Measurements from ENCODE around the gene TMPRSS11F. TPM values are rescaled to one million over a fixed set of nuclear protein-coding genes. Genes with fewer than 3 reads are reported as not detected.

Gene TMPRSS11F
- total RNA-seq, 1 donor from 2014 or later = not detected

- no peak for TF ChIP-seq CTCF (IDR thresholded peaks at IDR 0.05)
- Mint-ChIP-seq H3K9me3 (ENCODE audit: low read depth) (no peaks in the 10 kb centered on the region), H3K4me1 (ENCODE audit: low read depth) (no peaks in the 10 kb centered on the region), H3K27ac (ENCODE audit: unreplicated experiment) (no peak overlapping the region), H3K4me3 (ENCODE audit: unreplicated experiment) (no peak overlapping the region), H3K27me3 (ENCODE audit: low read depth) (peaks cover 8% of the 10 kb centered on the region), H3K36me3 (ENCODE audit: low read depth) (no peaks in the 10 kb centered on the region)
- DNase-seq (ENCODE audit: low spot score) = no peak
Measured at GRCh38 chr4:68074397-68074796, 55.3 kb downstream of the TMPRSS11F start.

- TF ChIP-seq CTCF (IDR thresholded peaks at IDR 0.05) = no peak
- no peaks in the 10 kb centered on the region for H3K4me1 Mint-ChIP-seq (ENCODE audit: low read depth)
- H3K4me3 Mint-ChIP-seq (ENCODE audit: unreplicated experiment) = no peak overlapping the region
- no peaks in the 10 kb centered on the region for H3K36me3 Mint-ChIP-seq (ENCODE audit: low read depth)
- no peak overlapping the region for H3K27ac Mint-ChIP-seq (ENCODE audit: unreplicated experiment)
- H3K27me3 Mint-ChIP-seq (ENCODE audit: low read depth) = peaks cover 12% of the 10 kb centered on the region
- no peak for DNase-seq (ENCODE audit: low spot score)
- no peaks in the 10 kb centered on the region for H3K9me3 Mint-ChIP-seq (ENCODE audit: low read depth)
Measured at GRCh38 chr4:68070302-68070701, 59.4 kb downstream of the TMPRSS11F start.

- no peak overlapping the region for H3K27ac Mint-ChIP-seq (ENCODE audit: unreplicated experiment)
- DNase-seq (ENCODE audit: low spot score) = no peak
- H3K4me3 Mint-ChIP-seq (ENCODE audit: unreplicated experiment) = no peak overlapping the region
- no peak for TF ChIP-seq CTCF (IDR thresholded peaks at IDR 0.05)
- H3K36me3 Mint-ChIP-seq (ENCODE audit: low read depth) = peaks cover 1% of the 10 kb centered on the region
- H3K4me1 Mint-ChIP-seq (ENCODE audit: low read depth) = no peaks in the 10 kb centered on the region
- peaks cover 5% of the 10 kb centered on the region for H3K27me3 Mint-ChIP-seq (ENCODE audit: low read depth)
- no peaks in the 10 kb centered on the region for H3K9me3 Mint-ChIP-seq (ENCODE audit: low read depth)
Measured at GRCh38 chr4:68062501-68062900, 67.2 kb downstream of the TMPRSS11F start.

- Mint-ChIP-seq H3K36me3 (ENCODE audit: low read depth) (no peaks in the 10 kb centered on the region), H3K9me3 (ENCODE audit: low read depth) (no peaks in the 10 kb centered on the region), H3K27me3 (ENCODE audit: low read depth) (peaks cover 4% of the 10 kb centered on the region), H3K27ac (ENCODE audit: unreplicated experiment) (no peak overlapping the region), H3K4me1 (ENCODE audit: low read depth) (no peaks in the 10 kb centered on the region), H3K4me3 (ENCODE audit: unreplicated experiment) (no peak overlapping the region)
- no peak for DNase-seq (ENCODE audit: low spot score)
- TF ChIP-seq CTCF (IDR thresholded peaks at IDR 0.05) = no peak
Measured at GRCh38 chr4:68038272-68038671, 91.4 kb downstream of the TMPRSS11F start.

- no peaks in the 10 kb centered on the region for H3K4me1 Mint-ChIP-seq (ENCODE audit: low read depth)
- no peak for TF ChIP-seq CTCF (IDR thresholded peaks at IDR 0.05)
- DNase-seq (ENCODE audit: low spot score) = no peak
- no peaks in the 10 kb centered on the region for H3K36me3 Mint-ChIP-seq (ENCODE audit: low read depth)
- no peak overlapping the region for H3K4me3 Mint-ChIP-seq (ENCODE audit: unreplicated experiment)
- no peak overlapping the region for H3K27ac Mint-ChIP-seq (ENCODE audit: unreplicated experiment)
- H3K27me3 Mint-ChIP-seq (ENCODE audit: low read depth) = peaks cover 7% of the 10 kb centered on the region
- H3K9me3 Mint-ChIP-seq (ENCODE audit: low read depth) = no peaks in the 10 kb centered on the region
Measured at GRCh38 chr4:68021185-68021584, 108.5 kb downstream of the TMPRSS11F start.
